ENCODE measurements around the gene COMMD9. TPM values are rescaled to one million over a fixed set of nuclear protein-coding genes. Genes with fewer than 3 reads are reported as not detected.

The COMMD9 gene
- total and polyA plus RNA-seq, 10 of the 15 experiments (the other 5 are each of a cell fraction or from before 2014, with no cell fraction given), result 31.4 to 119 (median 56.2) TPM

DNA sequence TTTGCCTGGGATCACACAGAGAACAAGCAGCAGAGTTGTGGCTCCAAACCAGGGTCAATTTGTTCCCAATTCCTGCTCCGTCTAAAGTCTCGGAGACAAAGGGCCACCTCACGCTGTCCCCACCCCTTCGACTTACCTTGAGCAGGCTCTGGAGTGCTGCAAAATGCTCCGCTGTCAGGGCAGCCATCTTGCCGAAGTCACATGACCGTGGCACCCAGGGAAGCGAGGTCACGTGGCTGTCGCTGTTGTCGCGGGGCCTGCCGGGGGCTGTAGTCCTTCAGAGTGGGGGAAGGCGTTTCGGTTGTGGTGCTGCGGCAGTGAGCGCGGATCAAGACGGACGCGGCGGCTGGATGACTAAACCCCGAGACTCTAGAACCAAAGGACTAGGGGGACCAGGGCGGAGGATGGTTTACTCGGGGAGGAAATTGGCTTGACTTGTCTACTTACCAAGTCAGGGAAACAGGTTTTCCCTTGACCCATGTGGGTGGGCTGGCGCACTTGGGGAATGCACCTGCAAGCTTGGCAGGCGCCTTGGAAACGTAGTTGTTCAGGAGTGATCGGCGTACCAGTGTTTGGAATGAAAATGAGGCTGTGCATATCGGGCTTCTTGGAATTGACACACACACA lies at the start of gene COMMD9 (continued):
- TF ChIP-seq NR2C1 (IDR thresholded peaks at IDR 0.05) (peak; percentile 72), CBFB (IDR thresholded peaks at IDR 0.05; ENCODE audit: low read depth) (no peak), NR2C2 (IDR thresholded peaks at IDR 0.05; ENCODE audit: borderline replicate concordance, control insufficient read depth, insufficient read length, low read depth) (no peak), FOS (IDR thresholded peaks at IDR 0.05; ENCODE audit: borderline replicate concordance, extremely low read depth, insufficient read length) (peak; percentile 82), STAT3 (IDR thresholded peaks at IDR 0.05; ENCODE audit: low read depth, low read length) (no peak), POLR2AphosphoS2 (IDR thresholded peaks at IDR 0.05; ENCODE audit: low read depth, low read length) (no peak), NFIC (IDR thresholded peaks at IDR 0.05; ENCODE audit: low read depth, low read length) (peak; percentile 71; the same call in 1 of the 2 replicates), TCF3 (IDR thresholded peaks at IDR 0.05; ENCODE audit: borderline replicate concordance, insufficient read depth, low read depth, low read length) (no peak), SIN3A (IDR thresholded peaks at IDR 0.05; ENCODE audit: low read depth, low read length) (peak; percentile 99), SMC3 (IDR thresholded peaks at IDR 0.05; ENCODE audit: borderline replicate concordance, low read length) (no peak), TARDBP (IDR thresholded peaks at IDR 0.05; ENCODE audit: borderline replicate concordance) (peak; percentile 98)

DNA sequence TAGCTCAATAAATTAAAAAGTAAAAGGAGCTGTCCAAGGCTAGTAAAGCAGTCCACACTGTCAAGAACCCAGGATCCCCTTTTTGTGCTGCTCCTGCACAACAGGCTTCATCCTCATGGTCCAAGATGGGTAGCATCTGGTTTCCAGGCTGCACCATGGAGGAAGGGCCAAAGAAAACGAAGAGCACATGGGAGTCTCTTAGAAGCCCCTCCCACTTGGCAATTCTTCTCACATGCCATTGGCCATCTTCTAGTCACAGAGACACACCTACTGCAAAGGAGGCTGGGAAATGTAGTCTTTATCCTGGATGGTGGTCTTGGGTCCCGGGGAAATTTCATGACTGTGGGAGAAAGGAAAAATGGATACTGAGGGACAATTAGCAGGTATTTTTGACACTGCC lies 44.7 kb upstream of the COMMD9 start:
- Histone ChIP-seq H3K27me3 (replicated peaks in 1 of 2; ENCODE audit: control insufficient read depth in 2 of 2, insufficient read depth in 2 of 2, low read length in 1 of 2) (no peaks in the 10 kb centered on the region), H3K4me1 (ENCODE audit: control insufficient read depth, insufficient read depth, low read length) (no peaks in the 10 kb centered on the region), H3K79me2 (ENCODE audit: control insufficient read depth, insufficient read depth, low read length) (no peaks in the 10 kb centered on the region), H3K9me3 (replicated peaks; ENCODE audit: control insufficient read depth, insufficient read depth, low read length) (no peaks in the 10 kb centered on the region; the same call in 2 of the 3 replicates), H3K27ac (ENCODE audit: control insufficient read depth, insufficient read depth) (no peak overlapping the region), H3K4me2 (ENCODE audit: control insufficient read depth, insufficient read depth) (no peak overlapping the region), H3K9ac (ENCODE audit: control insufficient read depth, insufficient read depth, low read length) (no peak overlapping the region), H4K20me1 (ENCODE audit: control insufficient read depth, insufficient read depth) (no peaks in the 10 kb centered on the region), H3K36me3 (ENCODE audit: control insufficient read depth in 2 of 2, insufficient read depth in 2 of 2, low read length in 1 of 2) (no peaks in the 10 kb centered on the region), H2AFZ (ENCODE audit: control insufficient read depth, low read depth, low read length) (no peak overlapping the region), H3K4me3 (no peak overlapping the region)
- WGBS (ENCODE audit: insufficient coverage, insufficient replicate concordance, low lambda C conversion rate, missing lambda C conversion rate), result 15% methylated on average over 2 of the region's 2 CpGs
- FAIRE-seq (peak; percentile 68), DNase-seq (ENCODE audit: low read depth, low spot score) (no peak), ATAC-seq (peak; percentile 81)
- ChIA-PET CTCF (interaction anchor here (0.5 to 1.9 kb wide), 2 partner anchors 12 to 146 kb away, joined by 3 to 5 read pairs; no protein-coding TSS in a partner anchor), RAD21 (ENCODE audit: unreplicated experiment) (no interaction called here), POLR2A (no interaction called here), SMC1A (ENCODE audit: uncharacterized antibody, unreplicated experiment) (interaction anchor here (0.7 kb wide), 1 partner anchor 14 kb away, joined by 3 read pairs; no protein-coding TSS in a partner anchor)
- BruUV-seq (replicated peaks), result no TSS peak
- in situ Hi-C loops (cut with MboI) (no loop called here), intact Hi-C loops (cut with micrococcal nuclease; ENCODE audit: unreplicated experiment) (no loop called here)
- TF ChIP-seq RAD51 (IDR thresholded peaks at IDR 0.05) (no peak), SIX5 (IDR thresholded peaks at IDR 0.05; ENCODE audit: low read depth, low read length, severe bottlenecking) (peak; percentile 67), HCFC1 (IDR thresholded peaks at IDR 0.05; ENCODE audit: low read length) (peak; percentile 53; the same call in 1 of the 2 replicates)
